Uterus (tissue), 4 donors: Measurements from ENCODE around the gene LRRC3C. TPM values are rescaled to one million over a fixed set of nuclear protein-coding genes. Genes with fewer than 3 reads are reported as not detected.

ENCODE experiments used
- DNase-seq, 2 donors: peaks; one replicate each; pipeline ENCODE4 v3.0.0-alpha.2; 2019 to 2020
- H3K27ac ChIP-seq, 2 donors: fragments of 200-600 bp; sonication (generic); 1 replicate in 1 of 2; 2 replicates in 1 of 2; pipeline ENCODE4 v1.5.1; 2016 to 2018
- H3K27me3 ChIP-seq, 2 donors: fragments of 200-600 bp; sonication (generic); one replicate each; pipeline ENCODE4 v1.5.1; 2018 to 2019; ENCODE audit warnings: control low read depth in 1 of 2
- H3K36me3 ChIP-seq, 2 donors: fragments of 200-600 bp; sonication (generic); one replicate each; pipeline ENCODE4 v1.5.1; 2019; ENCODE audit warnings: control low read depth in 1 of 2
- H3K4me1 ChIP-seq, 2 donors: fragments of 200-600 bp; sonication (generic); one replicate each; pipeline ENCODE4 v1.5.1; 2018 to 2019; ENCODE audit warnings: control low read depth in 1 of 2
- H3K4me3 ChIP-seq, 2 donors: fragments of 200-600 bp; sonication (generic); 1 replicate in 1 of 2; 2 replicates in 1 of 2; pipeline ENCODE4 v1.5.1; 2018 to 2019; ENCODE audit warnings: mild to moderate bottlenecking in 1 of 2
- H3K9me3 ChIP-seq, 2 donors: fragments of 200-600 bp; sonication (generic); one replicate each; pipeline ENCODE4 v1.5.1; 2019; ENCODE audit warnings: control low read depth in 1 of 2
- CTCF ChIP-seq, 4 experiments: fragments of 200-600 bp in 2 of 4; fragments of 450-650 bp in 2 of 4; sonication (generic) in 2 of 4; IDR thresholded peaks; one replicate each; pipeline ENCODE4 v1.5.1; 2016 to 2019; ENCODE audit warnings: antibody characterized with exemption in 4 of 4, mild to moderate bottlenecking in 2 of 4, moderate library complexity in 1 of 4
- POLR2A ChIP-seq, 2 donors: fragments of 450-650 bp; IDR thresholded peaks; one replicate each; pipeline ENCODE4 v1.6.1; 2016; ENCODE audit warnings: antibody characterized with exemption in 2 of 2, mild to moderate bottlenecking in 1 of 2, moderate library complexity in 1 of 2
- intact Hi-C: fragments of 100-400 bp; cut with DNase I; formaldehyde crosslinking; loops from one replicate; pipeline ENCODE4 v1.15.1; 2023; ENCODE audit warnings: low total_unique reads
- total RNA-seq, 4 donors: library from RNA; depleted of rRNA in 3 of 4; stranded (reverse); fragments of >200 nt in 3 of 4; gene quantifications; one replicate each; pipeline versions ENCODE4 v1.1.0 to v1.2.4, GENCODE V29; 2014 to 2023
- donor health status: DM: yes; HTN: yes; CAD: no.

Gene LRRC3C
- total RNA-seq, 4 donors from 2014 or later = 0.52 TPM; not detected in 3

GRCh38 chr17:39925282-39926134 lies 2.0 kb upstream of the LRRC3C start:
- Histone ChIP-seq H3K4me3 (no peak overlapping the region), H3K4me1 (peaks cover 7 to 13% of the 10 kb centered on the region in 2 donors), H3K36me3 (no peaks in the 10 kb centered on the region), H3K9me3 (no peaks in the 10 kb centered on the region), H3K27me3 (no peaks in the 10 kb centered on the region), H3K27ac (no peak overlapping the region)
- intact Hi-C loops = no loop called here
- TF ChIP-seq POLR2A (IDR thresholded peaks at IDR 0.05) = no peak
- no peak for TF ChIP-seq CTCF (IDR thresholded peaks at IDR 0.05)
- no peak for DNase-seq

GRCh38 chr17:39926135-39926587 lies 1.4 kb upstream of the LRRC3C start:
- Histone ChIP-seq H3K9me3 (no peaks in the 10 kb centered on the region), H3K36me3 (no peaks in the 10 kb centered on the region), H3K4me1 (peaks cover 7 to 13% of the 10 kb centered on the region in 2 donors), H3K27ac (no peak overlapping the region), H3K4me3 (peak overlapping the region in 1 of 2 donors; percentile 76), H3K27me3 (no peaks in the 10 kb centered on the region)
- intact Hi-C loops = no loop called here
- TF ChIP-seq CTCF (IDR thresholded peaks at IDR 0.05) (no peak), POLR2A (IDR thresholded peaks at IDR 0.05) (no peak)
- DNase-seq = no peak

- Histone ChIP-seq H3K36me3 (no peaks in the 10 kb centered on the region), H3K27ac (peak overlapping the region; percentile 66 to 88), H3K9me3 (no peaks in the 10 kb centered on the region), H3K4me3 (peak overlapping the region; percentile 75 to 76), H3K4me1 (peaks cover 7 to 13% of the 10 kb centered on the region in 2 donors), H3K27me3 (no peaks in the 10 kb centered on the region)
- DNase-seq = peak; percentile 32 to 53
- intact Hi-C loops = no loop called here
- TF ChIP-seq POLR2A (IDR thresholded peaks at IDR 0.05) = no peak
- no peak for TF ChIP-seq CTCF (IDR thresholded peaks at IDR 0.05)
Observed at GRCh38 chr17:39926588-39927100, 888 bp upstream of the LRRC3C start.

- Histone ChIP-seq H3K4me3 (peak overlapping the region; percentile 75 to 76), H3K36me3 (no peaks in the 10 kb centered on the region), H3K4me1 (peaks cover 7 to 13% of the 10 kb centered on the region in 2 donors), H3K27me3 (no peaks in the 10 kb centered on the region), H3K27ac (peak overlapping the region; percentile 88 to 93), H3K9me3 (no peaks in the 10 kb centered on the region)
- intact Hi-C loops = no loop called here
- TF ChIP-seq POLR2A (IDR thresholded peaks at IDR 0.05) (no peak), CTCF (IDR thresholded peaks at IDR 0.05) (peak in 1 of 4 experiments; percentile 11)
- DNase-seq = peak; percentile 57 to 65
Observed at GRCh38 chr17:39927929-39928857, 661 bp downstream of the LRRC3C start.
